B cell (primary cell): ENCODE data around the gene KRT33A. TPM values are rescaled to one million over a fixed set of nuclear protein-coding genes. Genes with fewer than 3 reads are reported as not detected.

Experiments used
- ATAC-seq: fragments of 200-7000 bp; cut with Tn5 transposase; one replicate; pipeline ENCODE4 v1.10.0; 2021; ENCODE audit warnings: low read depth, mild to moderate bottlenecking, moderate number of reproducible peaks, moderate library complexity
- CTCF ChIA-PET: fragments of 350-600 bp; sonication (Branson Sonifier 250); formaldehyde crosslinking; loops from one replicate; lab custom pipeline; 2021; ENCODE audit warnings: antibody characterized with exemption, inconsistent platforms; lab: Charles Lee
- POLR2A ChIA-PET: fragments of 350-600 bp; sonication (Branson Sonifier 250); formaldehyde crosslinking; loops from one replicate; lab custom pipeline; 2021; ENCODE audit warnings: antibody characterized with exemption; lab: Charles Lee
- DNase-seq: peaks from one replicate; pipeline ENCODE4 v3.0.0; 2013
- H2AFZ ChIP-seq: 2 replicates; pipeline ENCODE4 v1.6.1; 2012; ENCODE audit warnings: mild to moderate bottlenecking, low read depth, low read length; ENCODE audit not compliant: insufficient read depth, poor library complexity, severe bottlenecking
- H3K27ac ChIP-seq, 2 donors: 1 replicate in 1 of 2; 2 replicates in 1 of 2; pipeline ENCODE4 v1.5.1; 2012 to 2013; ENCODE audit warnings: low read length in 2 of 2, mild to moderate bottlenecking in 2 of 2, moderate library complexity in 1 of 2
- H3K27me3 ChIP-seq, 4 experiments: fragments of 200-600 bp in 1 of 4; sonication (generic) in 1 of 4; replicated peaks in 1 of 4; 1 replicate in 2 of 4; 2 replicates in 2 of 4; pipeline versions ENCODE4 v1.6.1 to v1.7.0; 2013 to 2016; ENCODE audit warnings: low read length in 3 of 4, mild to moderate bottlenecking in 2 of 4, mixed read lengths in 1 of 4, moderate library complexity in 1 of 4; ENCODE audit not compliant: insufficient read depth in 4 of 4, control insufficient read depth in 3 of 4; ENCODE audit errors: control extremely low read depth in 1 of 4
- H3K36me3 ChIP-seq, 2 experiments: replicated peaks in 1 of 2; 1 replicate in 1 of 2; 2 replicates in 1 of 2; pipeline versions ENCODE4 v1.6.1 to v1.7.1; 2013; ENCODE audit warnings: low read length in 1 of 2; ENCODE audit not compliant: insufficient read depth in 2 of 2, control insufficient read depth in 1 of 2; ENCODE audit errors: control extremely low read depth in 1 of 2, extremely low read depth in 1 of 2
- H3K4me1 ChIP-seq, 2 donors: fragments of 200-600 bp in 1 of 2; sonication (generic) in 1 of 2; 1 replicate in 1 of 2; 2 replicates in 1 of 2; pipeline versions ENCODE4 v1.5.1 to v1.6.1; 2013 to 2017; ENCODE audit warnings: low read length in 2 of 2; ENCODE audit not compliant: control insufficient read depth in 2 of 2, insufficient read depth in 2 of 2
- H3K4me2 ChIP-seq: replicated peaks from 2 replicates; pipeline ENCODE3; 2012; ENCODE audit warnings: mild to moderate bottlenecking, low read depth, low read length; ENCODE audit not compliant: poor library complexity, severe bottlenecking
- H3K4me3 ChIP-seq, 5 experiments: fragments of 200-600 bp in 1 of 5; sonication (generic) in 1 of 5; 1 replicate in 3 of 5; 2 replicates in 2 of 5; pipeline versions ENCODE4 v1.5.1 to v1.7.0; 2011 to 2016; ENCODE audit warnings: low read length in 4 of 5, mild to moderate bottlenecking in 4 of 5, low read depth in 2 of 5, control low read depth in 1 of 5, moderate library complexity in 1 of 5; ENCODE audit not compliant: insufficient read depth in 1 of 5; ENCODE audit errors: control extremely low read depth in 1 of 5, extremely low read depth in 1 of 5
- H3K79me2 ChIP-seq: fragments of 200-600 bp; sonication (generic); one replicate; pipeline ENCODE4 v1.6.0; 2016; ENCODE audit warnings: low read length; ENCODE audit not compliant: control insufficient read depth, insufficient read depth
- H3K9ac ChIP-seq: fragments of 200-600 bp; sonication (generic); 2 replicates; pipeline ENCODE4 v1.6.1; 2017; ENCODE audit warnings: mild to moderate bottlenecking, low read length, moderate library complexity
- H3K9me3 ChIP-seq, 3 donors: one replicate each; pipeline versions ENCODE4 v1.6.1 to v1.7.1; 2013; ENCODE audit warnings: low read length in 2 of 3; ENCODE audit not compliant: control insufficient read depth in 2 of 3, insufficient read depth in 1 of 3; ENCODE audit errors: control extremely low read depth in 1 of 3
- H4K20me1 ChIP-seq: 2 replicates; pipeline ENCODE4 v1.6.0; 2012; ENCODE audit warnings: mild to moderate bottlenecking, low read length; ENCODE audit not compliant: insufficient read depth, control insufficient read depth, poor library complexity, severe bottlenecking
- H3K27ac Mint-ChIP-seq: one replicate; pipeline ENCODE4 v1.8.0; 2021; ENCODE audit warnings: mixed read lengths
- H3K27me3 Mint-ChIP-seq: one replicate; pipeline ENCODE4 v1.8.0; 2021; ENCODE audit warnings: mixed read lengths
- H3K4me1 Mint-ChIP-seq: one replicate; pipeline ENCODE4 v1.8.0; 2021; ENCODE audit warnings: mixed read lengths
- H3K4me3 Mint-ChIP-seq: one replicate; pipeline ENCODE4 v1.8.0; 2021; ENCODE audit warnings: mixed read lengths
- H3K9me3 Mint-ChIP-seq: one replicate; pipeline ENCODE4 v1.8.0; 2022; ENCODE audit warnings: mixed read lengths; ENCODE audit not compliant: insufficient read depth
- EZH2 ChIP-seq: IDR thresholded peaks from 2 replicates; pipeline ENCODE4 v1.6.1; 2012; ENCODE audit warnings: borderline replicate concordance, low read depth, mild to moderate bottlenecking, moderate library complexity, low read length; ENCODE audit not compliant: insufficient read depth, poor library complexity, severe bottlenecking
- WGBS: methylation state at CpG from one replicate; pipeline ENCODE4 v1.1.5; 2013; ENCODE audit warnings: missing lambda C conversion rate; ENCODE audit not compliant: insufficient coverage; 5-methylcytosine and 5-hydroxymethylcytosine counted together
- intact Hi-C: fragments of 100-400 bp; cut with micrococcal nuclease; formaldehyde crosslinking; loops from one replicate; pipeline ENCODE4 v1.10.0; 2022
- polyA plus RNA-seq: library from polyadenylated mRNA; depleted of rRNA; stranded (reverse); fragments of >200 nt; gene quantifications from 2 replicates; pipeline ENCODE4 v1.2.3, GENCODE V29; 2012
- total RNA-seq, 2 donors: library from RNA; stranded (reverse); fragments of 120-200 nt in 1 of 2; gene quantifications; 1 replicate in 1 of 2; 2 replicates in 1 of 2; pipeline versions ENCODE4 v1.2.3 to v1.2.4, GENCODE V29; 2013 to 2022
- TF ChIP-seq, protein P1 (sequence below): fragments of 200-600 bp; IDR thresholded peaks from one replicate; pipeline ENCODE4 v1.8.0; 2022; ENCODE audit warnings: antibody characterized with exemption, mild to moderate bottlenecking

The KRT33A gene
- total and polyA plus RNA-seq, 2 donors (not counting 1 experiment from before 2014, with no cell fraction given): not detected

DNA sequence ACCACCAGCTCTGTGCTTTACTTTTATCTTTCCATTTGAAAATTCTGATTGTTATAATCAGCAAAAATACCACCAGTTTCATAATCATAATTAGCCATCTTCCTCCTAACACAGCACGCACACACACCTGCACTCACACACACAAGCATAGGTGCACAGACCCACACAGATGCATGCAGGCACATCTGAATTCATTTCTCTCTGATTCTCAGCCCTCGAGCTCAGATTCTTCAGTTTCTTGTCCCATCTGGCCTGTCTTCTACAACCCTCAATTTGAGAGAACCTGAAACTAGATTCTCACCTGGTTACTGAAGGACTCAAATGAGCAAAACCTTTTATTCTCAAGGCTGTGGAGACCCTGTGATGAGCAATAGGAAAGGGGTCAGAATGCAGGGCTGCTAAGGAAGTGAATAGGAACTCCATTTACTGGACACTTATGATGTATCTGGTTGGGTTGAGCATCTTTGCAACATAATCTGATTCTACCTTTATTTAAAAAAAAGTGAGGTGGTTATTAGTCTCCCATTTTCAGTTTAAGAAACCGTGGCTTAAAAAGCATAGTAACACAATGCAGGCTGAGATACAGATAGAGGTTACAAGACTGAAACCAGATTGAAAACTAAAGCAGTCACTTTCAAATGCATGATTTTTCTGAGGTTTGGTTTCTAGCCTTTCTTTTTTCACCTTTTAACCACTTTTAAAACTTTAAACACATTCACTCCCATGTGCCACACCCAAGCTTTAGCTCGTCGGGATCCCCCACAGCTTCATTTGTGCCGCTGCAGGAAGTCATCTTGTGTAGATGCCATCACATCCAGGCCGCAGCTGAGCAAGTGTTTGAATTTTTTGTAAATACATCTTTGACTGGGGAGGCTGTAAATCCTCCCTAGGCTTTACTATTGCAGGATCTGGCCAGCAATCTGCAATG lies 9.4 kb downstream of the KRT33A start:
- Histone ChIP-seq H2AFZ (no peak overlapping the region), H3K79me2 (no peaks in the 10 kb centered on the region), H3K27me3 (peaks cover 0 to 4% (median 0%) of the 10 kb centered on the region in 4 experiments), H3K4me1 (peaks cover 0 to 11% of the 10 kb centered on the region in 2 donors), H3K4me2 (no peak overlapping the region), H3K9me3 (peaks cover 0 to 10% (median 0%) of the 10 kb centered on the region in 3 donors), H3K9ac (no peak overlapping the region), H3K27ac (no peak overlapping the region), H3K36me3 (no peaks in the 10 kb centered on the region), H4K20me1 (no peaks in the 10 kb centered on the region), H3K4me3 (no peak overlapping the region)
- H3K27me3 Mint-ChIP-seq: peaks cover 16% of the 10 kb centered on the region
- H3K9me3 Mint-ChIP-seq: peaks cover 6% of the 10 kb centered on the region
- WGBS: 88% methylated on average over 6 of the region's 7 CpGs
- ATAC-seq: no peak
- no peak for TF ChIP-seq EZH2
- TF ChIP-seq, protein P1, sequence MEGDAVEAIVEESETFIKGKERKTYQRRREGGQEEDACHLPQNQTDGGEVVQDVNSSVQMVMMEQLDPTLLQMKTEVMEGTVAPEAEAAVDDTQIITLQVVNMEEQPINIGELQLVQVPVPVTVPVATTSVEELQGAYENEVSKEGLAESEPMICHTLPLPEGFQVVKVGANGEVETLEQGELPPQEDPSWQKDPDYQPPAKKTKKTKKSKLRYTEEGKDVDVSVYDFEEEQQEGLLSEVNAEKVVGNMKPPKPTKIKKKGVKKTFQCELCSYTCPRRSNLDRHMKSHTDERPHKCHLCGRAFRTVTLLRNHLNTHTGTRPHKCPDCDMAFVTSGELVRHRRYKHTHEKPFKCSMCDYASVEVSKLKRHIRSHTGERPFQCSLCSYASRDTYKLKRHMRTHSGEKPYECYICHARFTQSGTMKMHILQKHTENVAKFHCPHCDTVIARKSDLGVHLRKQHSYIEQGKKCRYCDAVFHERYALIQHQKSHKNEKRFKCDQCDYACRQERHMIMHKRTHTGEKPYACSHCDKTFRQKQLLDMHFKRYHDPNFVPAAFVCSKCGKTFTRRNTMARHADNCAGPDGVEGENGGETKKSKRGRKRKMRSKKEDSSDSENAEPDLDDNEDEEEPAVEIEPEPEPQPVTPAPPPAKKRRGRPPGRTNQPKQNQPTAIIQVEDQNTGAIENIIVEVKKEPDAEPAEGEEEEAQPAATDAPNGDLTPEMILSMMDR: no peak
- POLR2A ChIA-PET: no interaction called here
- CTCF ChIA-PET: no interaction called here
- no peak overlapping the region for H3K27ac Mint-ChIP-seq
- H3K4me3 Mint-ChIP-seq: no peak overlapping the region
- intact Hi-C loops: no loop called here
- no peak for DNase-seq
- peaks cover 4% of the 10 kb centered on the region for H3K4me1 Mint-ChIP-seq

DNA sequence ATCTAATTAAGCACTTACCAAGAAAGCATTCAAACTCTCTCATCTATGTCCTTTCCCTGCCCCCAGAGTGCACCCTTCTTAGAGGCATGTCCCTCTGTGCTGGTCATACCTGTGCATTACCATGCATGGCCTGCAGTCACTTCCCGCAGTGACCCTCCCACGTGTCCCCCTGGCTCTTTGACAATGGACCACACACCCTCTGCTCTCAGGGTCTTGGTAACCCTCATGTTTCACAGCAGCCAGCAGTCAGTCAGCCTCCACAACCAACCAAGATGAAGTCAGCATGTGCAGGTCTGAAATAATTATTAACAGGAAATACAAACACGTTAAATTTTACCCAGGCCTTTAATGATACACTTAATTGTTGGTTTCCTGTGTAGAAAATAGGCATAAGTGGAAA lies 10.1 kb downstream of the KRT33A start:
- Histone ChIP-seq H3K36me3 (no peaks in the 10 kb centered on the region), H3K27me3 (peaks cover 0 to 7% (median 0%) of the 10 kb centered on the region in 4 experiments), H3K4me2 (no peak overlapping the region), H3K4me1 (peaks cover 0 to 11% of the 10 kb centered on the region in 2 donors), H3K79me2 (no peaks in the 10 kb centered on the region), H3K9ac (no peak overlapping the region), H3K9me3 (peaks cover 0 to 10% (median 0%) of the 10 kb centered on the region in 3 donors), H2AFZ (no peak overlapping the region), H3K4me3 (no peak overlapping the region), H4K20me1 (no peaks in the 10 kb centered on the region), H3K27ac (no peak overlapping the region)
- ATAC-seq: no peak
- no peak overlapping the region for H3K4me3 Mint-ChIP-seq
- ChIA-PET CTCF (interaction anchor here (1.5 kb wide), 1 partner anchor 12 kb away, joined by 6 read pairs; no protein-coding TSS in a partner anchor), POLR2A (no interaction called here)
- H3K27ac Mint-ChIP-seq: no peak overlapping the region
- H3K9me3 Mint-ChIP-seq: peaks cover 6% of the 10 kb centered on the region
- peaks cover 20% of the 10 kb centered on the region for H3K27me3 Mint-ChIP-seq
- intact Hi-C loops: no loop called here
- 89% methylated on average over 2 of the region's 3 CpGs for WGBS
- H3K4me1 Mint-ChIP-seq: peaks cover 4% of the 10 kb centered on the region
- DNase-seq: no peak
- no peak for TF ChIP-seq EZH2
- TF ChIP-seq, protein P1: no peak
